Breast epithelium (tissue), 3 donors: ENCODE results near the gene TBC1D9B.

Source experiments
- CTCF ChIP-seq, 3 donors: fragments of 450-650 bp; IDR thresholded peaks; one replicate each; pipeline ENCODE4 v1.5.1; 2016 to 2017; ENCODE audit warnings: antibody characterized with exemption in 3 of 3, mild to moderate bottlenecking in 3 of 3, moderate library complexity in 3 of 3
- POLR2A ChIP-seq: fragments of 450-650 bp; IDR thresholded peaks from one replicate; pipeline ENCODE4 v1.6.1; 2016; ENCODE audit warnings: antibody characterized with exemption, mild to moderate bottlenecking, moderate library complexity

GRCh38 chr5:179868541-179868940, 39.2 kb downstream of the TBC1D9B start:
- no peak for TF ChIP-seq POLR2A
- no peak for TF ChIP-seq CTCF (IDR thresholded peaks at IDR 0.05)
